Left forelimb (tissue), 1 donor: ENCODE data around the gene SLX1B.
"Not testable (repeated sequence)": the region's sequence is repeated elsewhere in the genome, so short reads cannot be mapped to it uniquely, and the experiment has no call there.

ENCODE experiments used
- DNase-seq: peaks from one replicate; pipeline ENCODE4 v3.0.0-alpha.2; 2018; ENCODE audit warnings: low spot score

Gene SLX1B

GRCh38 chr16:29454269-29454668 lies at the start of gene SLX1B, which contains the start of gene BOLA2:
SLX1B (plus strand) TSS chr16:29454533.
BOLA2 (minus strand) TSS chr16:29454351; CDS start chr16:29454253, 98 bp downstream.
- not testable (repeated sequence) for DNase-seq

GRCh38 chr16:29405249-29405648 lies 49.1 kb upstream of the SLX1B start:
- DNase-seq, result not testable (repeated sequence)

- DNase-seq, result not testable (repeated sequence)
These were observed 30.7 kb upstream of the SLX1B start for GRCh38 chr16:29423587-29423986.

- DNase-seq, result not testable (repeated sequence)
These were observed 28.9 kb upstream of the SLX1B start for GRCh38 chr16:29425390-29425789.

- DNase-seq, result not testable (repeated sequence)
These were observed 579 bp upstream of the SLX1B start for GRCh38 chr16:29453754-29454153.

GRCh38 chr16:29454828-29455227 lies 495 bp downstream of the SLX1B start:
- not testable (repeated sequence) for DNase-seq

- DNase-seq, result not testable (repeated sequence)
These were observed 3.3 kb downstream of the SLX1B start for GRCh38 chr16:29457660-29458059.

- DNase-seq, result not testable (repeated sequence)
These were observed 5.6 kb downstream of the SLX1B start, which contains the start of gene SULT1A4 for GRCh38 chr16:29459706-29460646. SULT1A4 (plus strand) TSS chr16:29459913; CDS start chr16:29461386, 1,473 bp downstream.

GRCh38 chr16:29460647-29461030 lies 6.3 kb downstream of the SLX1B start:
- not testable (repeated sequence) for DNase-seq

- not testable (repeated sequence) for DNase-seq
These were observed 11.9 kb downstream of the SLX1B start for GRCh38 chr16:29465985-29466824.

GRCh38 chr16:29466904-29467303 lies 12.6 kb downstream of the SLX1B start:
- not testable (repeated sequence) for DNase-seq

- DNase-seq, result not testable (repeated sequence)
These were observed 13.5 kb downstream of the SLX1B start for GRCh38 chr16:29467654-29468366.

- DNase-seq, result not testable (repeated sequence)
These were observed 15.3 kb downstream of the SLX1B start for GRCh38 chr16:29469660-29470059.

- DNase-seq, result not testable (repeated sequence)
These were observed 17.7 kb downstream of the SLX1B start for GRCh38 chr16:29472065-29472464.

GRCh38 chr16:29482276-29482675 lies 27.9 kb downstream of the SLX1B start:
- not testable (repeated sequence) for DNase-seq

GRCh38 chr16:29506308-29506707 lies 52.0 kb downstream of the SLX1B start, which contains the start of gene NPIPB12:
NPIPB12 (minus strand) TSS chr16:29506408.
- not testable (repeated sequence) for DNase-seq
